Ascending aorta (tissue), 2 donors: ENCODE data around the gene PSME2. TPM values are rescaled to one million over a fixed set of nuclear protein-coding genes. Genes with fewer than 3 reads are reported as not detected.

ENCODE experiments used
- DNase-seq, 2 donors: peaks; one replicate each; pipeline ENCODE4 v3.0.0-alpha.2; 2019; ENCODE audit warnings: low spot score in 2 of 2
- H3K27ac ChIP-seq, 2 donors: fragments of 200-600 bp; sonication (generic); one replicate each; pipeline ENCODE4 v1.5.1; 2016 to 2017; ENCODE audit warnings: mild to moderate bottlenecking in 1 of 2
- H3K27me3 ChIP-seq: fragments of 200-600 bp; sonication (generic); one replicate; pipeline ENCODE4 v1.5.1; 2017
- H3K36me3 ChIP-seq, 2 donors: fragments of 200-600 bp; sonication (generic); one replicate each; pipeline ENCODE4 v1.5.1; 2016
- H3K4me1 ChIP-seq, 2 donors: fragments of 200-600 bp; sonication (generic); one replicate each; pipeline ENCODE4 v1.5.1; 2016 to 2017; ENCODE audit warnings: mild to moderate bottlenecking in 1 of 2
- H3K4me3 ChIP-seq, 2 donors: fragments of 200-600 bp; sonication (generic); one replicate each; pipeline ENCODE4 v1.5.1; 2016 to 2017; ENCODE audit warnings: mild to moderate bottlenecking in 1 of 2
- H3K9me3 ChIP-seq, 2 donors: fragments of 200-600 bp; sonication (generic); one replicate each; pipeline ENCODE4 v1.5.1; 2016
- CTCF ChIP-seq, 3 experiments: fragments of 200-600 bp in 2 of 3; fragments of 450-650 bp in 1 of 3; sonication (generic) in 2 of 3; IDR thresholded peaks; one replicate each; pipeline ENCODE4 v1.5.1; 2016 to 2019; ENCODE audit warnings: antibody characterized with exemption in 3 of 3, mild to moderate bottlenecking in 1 of 3, moderate library complexity in 1 of 3
- intact Hi-C: fragments of 100-400 bp; cut with DNase I; formaldehyde crosslinking; loops from one replicate; pipeline ENCODE4 v1.15.1; 2023
- total RNA-seq: library from RNA; depleted of rRNA; stranded (reverse); fragments of >200 nt; gene quantifications from one replicate; pipeline ENCODE4 v1.1.0, GENCODE V29; 2016

Gene PSME2
- total RNA-seq, 1 donor from 2014 or later, result 100 TPM

- peaks cover 19 to 21% of the 10 kb centered on the region in 2 donors for H3K36me3 ChIP-seq
- no peak for TF ChIP-seq CTCF (IDR thresholded peaks at IDR 0.05)
- no peaks in the 10 kb centered on the region for H3K9me3 ChIP-seq
- H3K27me3 ChIP-seq, result no peaks in the 10 kb centered on the region
- H3K27ac ChIP-seq, result peak overlapping the region; percentile 98 to 100
- peak; percentile 69 to 96 for DNase-seq
- intact Hi-C loops, result loop anchor here (1.0 to 10.0 kb wide), 8 partner anchors 20 to 793 kb away; partner anchors contain the start of genes IPO4, IRF9, NFATC4 and PABPN1
- H3K4me1 ChIP-seq, result peaks cover 9 to 18% of the 10 kb centered on the region in 2 donors
- peak overlapping the region; percentile 78 to 79 for H3K4me3 ChIP-seq
Measured at GRCh38 chr14:24113801-24114531, 32.4 kb downstream of the PSME2 start.

- no peaks in the 10 kb centered on the region for H3K9me3 ChIP-seq
- H3K27me3 ChIP-seq, result no peaks in the 10 kb centered on the region
- peak overlapping the region; percentile 98 to 100 for H3K27ac ChIP-seq
- no peak for DNase-seq
- intact Hi-C loops, result loop anchor here (10.0 kb wide), 2 partner anchors 251 to 639 kb away; partner anchors contain the start of gene NFATC4
- H3K36me3 ChIP-seq, result peaks cover 13 to 15% of the 10 kb centered on the region in 2 donors
- H3K4me1 ChIP-seq, result peaks cover 9 to 20% of the 10 kb centered on the region in 2 donors
- H3K4me3 ChIP-seq, result peak overlapping the region; percentile 78 to 79
- TF ChIP-seq CTCF (IDR thresholded peaks at IDR 0.05), result no peak
Measured at GRCh38 chr14:24113379-24113800, 33.0 kb downstream of the PSME2 start.

GRCh38 chr14:24110523-24110922 lies 35.9 kb downstream of the PSME2 start:
- Histone ChIP-seq H3K4me1 (peaks cover 2 to 8% of the 10 kb centered on the region in 2 donors), H3K36me3 (no peaks in the 10 kb centered on the region), H3K4me3 (no peak overlapping the region), H3K9me3 (no peaks in the 10 kb centered on the region), H3K27me3 (no peaks in the 10 kb centered on the region), H3K27ac (no peak overlapping the region)
- TF ChIP-seq CTCF (IDR thresholded peaks at IDR 0.05), result no peak
- intact Hi-C loops, result loop anchor here (10.0 kb wide), 2 partner anchors 254 to 636 kb away; partner anchors contain the start of gene NFATC4
- DNase-seq, result no peak

GRCh38 chr14:24110060-24110459 lies 36.4 kb downstream of the PSME2 start:
- Histone ChIP-seq H3K36me3 (no peaks in the 10 kb centered on the region), H3K4me3 (no peak overlapping the region), H3K27me3 (no peaks in the 10 kb centered on the region), H3K27ac (no peak overlapping the region), H3K9me3 (no peaks in the 10 kb centered on the region), H3K4me1 (peaks cover 0 to 6% of the 10 kb centered on the region in 2 donors)
- intact Hi-C loops, result loop anchor here (10.0 kb wide), 2 partner anchors 255 to 635 kb away; partner anchors contain the start of gene NFATC4
- DNase-seq, result no peak
- no peak for TF ChIP-seq CTCF (IDR thresholded peaks at IDR 0.05)

- Histone ChIP-seq H3K27ac (no peak overlapping the region), H3K27me3 (no peaks in the 10 kb centered on the region), H3K36me3 (peaks cover 4% of the 10 kb centered on the region in 2 donors), H3K4me3 (no peak overlapping the region), H3K4me1 (peaks cover 0 to 6% of the 10 kb centered on the region in 2 donors), H3K9me3 (no peaks in the 10 kb centered on the region)
- no peak for DNase-seq
- intact Hi-C loops, result loop anchor here (1.0 kb wide), 2 partner anchors 14 to 50 kb away; partner anchors contain the start of gene PCK2
- no peak for TF ChIP-seq CTCF (IDR thresholded peaks at IDR 0.05)
Measured at GRCh38 chr14:24108336-24108874, 38.0 kb downstream of the PSME2 start.
